ENCODE data around the gene EPB41L3.
"Not testable (repeated sequence)": the region's sequence is repeated elsewhere in the genome, so short reads cannot be mapped to it uniquely, and the experiment has no call there.

EPB41L3 gene

GRCh38 chr18:5543773-5544389 lies at the start of gene EPB41L3:
Gene EPB41L3 (minus strand): TSS chr18:5543997. CDS start chr18:5489183, 54,814 bp downstream.
- no peak for DNase-seq (ENCODE audit: low spot score)

GRCh38 chr18:5588529-5588928 lies 44.7 kb upstream of the EPB41L3 start:
- no peak for DNase-seq (ENCODE audit: low spot score)

GRCh38 chr18:5585653-5586052 lies 41.9 kb upstream of the EPB41L3 start:
- no peak for DNase-seq (ENCODE audit: low spot score)

GRCh38 chr18:5584746-5585417 lies 41.1 kb upstream of the EPB41L3 start:
- no peak for DNase-seq (ENCODE audit: low spot score)

- no peak for DNase-seq (ENCODE audit: low spot score)
Measured at GRCh38 chr18:5582849-5583681, 39.3 kb upstream of the EPB41L3 start.

- no peak for DNase-seq (ENCODE audit: low spot score)
Measured at GRCh38 chr18:5582076-5582475, 38.3 kb upstream of the EPB41L3 start.

- no peak for DNase-seq (ENCODE audit: low spot score)
Measured at GRCh38 chr18:5574843-5575242, 31.0 kb upstream of the EPB41L3 start.

- DNase-seq (ENCODE audit: low spot score) = no peak
Measured at GRCh38 chr18:5571666-5572065, 27.9 kb upstream of the EPB41L3 start.

- not testable (repeated sequence) for DNase-seq (ENCODE audit: low spot score)
Measured at GRCh38 chr18:5570613-5571012, 26.8 kb upstream of the EPB41L3 start.

- no peak for DNase-seq (ENCODE audit: low spot score)
Measured at GRCh38 chr18:5568416-5568815, 24.6 kb upstream of the EPB41L3 start.

GRCh38 chr18:5558851-5559250 lies 15.1 kb upstream of the EPB41L3 start:
- no peak for DNase-seq (ENCODE audit: low spot score)

- DNase-seq (ENCODE audit: low spot score) = no peak
Measured at GRCh38 chr18:5556310-5556974, 12.6 kb upstream of the EPB41L3 start.

- no peak for DNase-seq (ENCODE audit: low spot score)
Measured at GRCh38 chr18:5554629-5555028, 10.8 kb upstream of the EPB41L3 start.

GRCh38 chr18:5546660-5547059 lies 2.9 kb upstream of the EPB41L3 start:
- DNase-seq (ENCODE audit: low spot score) = no peak

- no peak for DNase-seq (ENCODE audit: low spot score)
Measured at GRCh38 chr18:5543036-5543680, 639 bp downstream of the EPB41L3 start.

GRCh38 chr18:5542515-5543035 lies 1.2 kb downstream of the EPB41L3 start:
- DNase-seq (ENCODE audit: low spot score) = no peak

- no peak for DNase-seq (ENCODE audit: low spot score)
Measured at GRCh38 chr18:5541644-5542043, 2.2 kb downstream of the EPB41L3 start.

GRCh38 chr18:5539391-5539790 lies 4.4 kb downstream of the EPB41L3 start:
- DNase-seq (ENCODE audit: low spot score) = no peak

GRCh38 chr18:5538544-5538943 lies 5.3 kb downstream of the EPB41L3 start:
- DNase-seq (ENCODE audit: low spot score) = no peak

- no peak for DNase-seq (ENCODE audit: low spot score)
Measured at GRCh38 chr18:5537860-5538259, 5.9 kb downstream of the EPB41L3 start.

- no peak for DNase-seq (ENCODE audit: low spot score)
Measured at GRCh38 chr18:5534845-5535244, 9.0 kb downstream of the EPB41L3 start.

GRCh38 chr18:5532066-5532465 lies 11.7 kb downstream of the EPB41L3 start:
- DNase-seq (ENCODE audit: low spot score) = no peak

Data from AG08396 (cell line).